WTC11 (cell line): Measurements from ENCODE around the gene TRIM66. TPM values are rescaled to one million over a fixed set of nuclear protein-coding genes. Genes with fewer than 3 reads are reported as not detected.

Experiments used
- ATAC-seq: fragments of 200-7000 bp; cut with Tn5 transposase; 2 replicates; pipeline ENCODE4 v1.10.0; 2021; ENCODE audit warnings: mild to moderate bottlenecking, moderate library complexity
- CTCF ChIA-PET: fragments of 300-600 bp; sonication (Branson Sonifier 250); formaldehyde crosslinking; loops from one replicate; lab custom pipeline; 2021; ENCODE audit warnings: antibody characterized with exemption; lab: Charles Lee
- POLR2A ChIA-PET: fragments of 350-600 bp; sonication (Branson Sonifier 250); formaldehyde crosslinking; loops from one replicate; lab custom pipeline; 2021; ENCODE audit warnings: antibody characterized with exemption; lab: Charles Lee
- DNase-seq: peaks from one replicate; pipeline ENCODE4 v3.0.0; 2021; ENCODE audit warnings: low spot score
- H3K27ac Mint-ChIP-seq: 2 replicates; pipeline ENCODE4 v1.8.0; 2021; ENCODE audit warnings: mixed read lengths
- H3K27me3 Mint-ChIP-seq: 2 replicates; pipeline ENCODE4 v1.8.0; 2021; ENCODE audit warnings: low read depth, mild to moderate bottlenecking, moderate library complexity, mixed read lengths
- H3K36me3 Mint-ChIP-seq: 2 replicates; pipeline ENCODE4 v1.8.0; 2021; ENCODE audit warnings: mixed read lengths
- H3K4me1 Mint-ChIP-seq: 2 replicates; pipeline ENCODE4 v1.8.0; 2022; ENCODE audit warnings: mixed read lengths
- H3K4me3 Mint-ChIP-seq: 2 replicates; pipeline ENCODE4 v1.8.0; 2021; ENCODE audit warnings: mild to moderate bottlenecking, moderate library complexity, mixed read lengths
- H3K9me3 Mint-ChIP-seq: 2 replicates; pipeline ENCODE4 v1.8.0; 2021; ENCODE audit warnings: mixed read lengths
- FOXJ3 ChIP-seq: sonication (generic); formaldehyde crosslinking; IDR thresholded peaks from 2 replicates; pipeline ENCODE4 v1.9.0; 2021; ENCODE audit warnings: missing genetic modification reagents, mild to moderate bottlenecking, borderline replicate concordance
- NFATC4 ChIP-seq: fragments of 250-450 bp; sonication (Bioruptor Pico); IDR thresholded peaks from 2 replicates; pipeline ENCODE4 v1.9.0; 2021; ENCODE audit warnings: mild to moderate bottlenecking
- NFE2L1 ChIP-seq: sonication (generic); formaldehyde crosslinking; IDR thresholded peaks from 2 replicates; pipeline ENCODE4 v1.8.1; 2023; ENCODE audit warnings: missing genetic modification reagents
- PRDM15 ChIP-seq: sonication (generic); formaldehyde crosslinking; IDR thresholded peaks from 2 replicates; pipeline ENCODE4 v1.8.0; 2022; ENCODE audit warnings: missing genetic modification reagents
- PRRX2 ChIP-seq: fragments of 250-450 bp; sonication (Bioruptor Pico); IDR thresholded peaks from 2 replicates; pipeline ENCODE4 v1.8.0; 2021; ENCODE audit warnings: mild to moderate bottlenecking
- RELA ChIP-seq: sonication (generic); formaldehyde crosslinking; IDR thresholded peaks from 2 replicates; pipeline ENCODE4 v1.8.1; 2022; ENCODE audit warnings: missing genetic modification reagents, mild to moderate bottlenecking, borderline replicate concordance
- USF2 ChIP-seq: sonication (generic); formaldehyde crosslinking; IDR thresholded peaks from 2 replicates; pipeline ENCODE4 v1.8.1; 2023; ENCODE audit warnings: mild to moderate bottlenecking, missing genetic modification reagents, moderate library complexity
- ZMAT4 ChIP-seq: fragments of 250-450 bp; sonication (Bioruptor Pico); IDR thresholded peaks from 2 replicates; pipeline ENCODE4 v1.9.0; 2021; ENCODE audit warnings: mild to moderate bottlenecking
- ZNF532 ChIP-seq: fragments of 250-450 bp; sonication (Bioruptor Pico); IDR thresholded peaks from 2 replicates; pipeline ENCODE4 v1.9.0; 2021; ENCODE audit warnings: mild to moderate bottlenecking, borderline replicate concordance
- total RNA-seq: library from RNA; stranded (reverse); gene quantifications from 3 replicates; pipeline ENCODE4 v1.2.3, GENCODE V29; 2021
- TF ChIP-seq, protein P1 (sequence below): sonication (generic); formaldehyde crosslinking; IDR thresholded peaks from 2 replicates; pipeline ENCODE4 v1.8.1; 2023; ENCODE audit warnings: mild to moderate bottlenecking, missing genetic modification reagents
- TF ChIP-seq, protein P2 (sequence below): fragments of 250-450 bp; sonication (Bioruptor Pico); conservative IDR thresholded peaks from 2 replicates; pipeline ENCODE4 v1.9.0; 2021; ENCODE audit warnings: mild to moderate bottlenecking

Gene TRIM66
- total RNA-seq, 1 experiment from 2014 or later = 5.6 TPM

DNA sequence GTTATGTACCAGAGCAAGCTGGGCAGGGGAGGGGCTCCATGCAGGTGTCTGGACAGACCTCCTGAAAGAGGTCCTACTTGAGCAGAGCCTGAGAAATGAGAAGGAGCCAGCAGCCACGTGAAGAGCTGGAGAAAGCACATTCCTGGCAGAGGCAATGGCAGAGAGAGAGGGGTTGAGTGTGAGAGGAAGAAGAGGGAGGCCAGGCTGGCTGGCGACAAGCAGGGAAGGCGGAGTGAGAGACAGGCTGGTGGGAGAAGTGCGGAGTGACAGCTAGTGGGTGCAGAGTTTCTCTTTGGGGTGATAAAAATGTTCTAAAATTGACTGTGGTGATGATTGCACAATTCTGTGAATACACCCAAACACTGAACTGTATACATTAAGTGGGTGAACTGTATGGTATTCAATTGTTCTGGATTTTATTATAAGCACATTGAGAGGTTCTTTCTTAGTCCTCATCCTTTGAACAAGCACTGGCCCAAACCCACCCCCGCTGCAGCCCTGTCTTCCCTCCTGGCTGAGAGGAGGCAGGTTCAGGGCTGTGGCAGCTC lies 29.5 kb upstream of the TRIM66 start (continued):
- TF ChIP-seq, protein P1, sequence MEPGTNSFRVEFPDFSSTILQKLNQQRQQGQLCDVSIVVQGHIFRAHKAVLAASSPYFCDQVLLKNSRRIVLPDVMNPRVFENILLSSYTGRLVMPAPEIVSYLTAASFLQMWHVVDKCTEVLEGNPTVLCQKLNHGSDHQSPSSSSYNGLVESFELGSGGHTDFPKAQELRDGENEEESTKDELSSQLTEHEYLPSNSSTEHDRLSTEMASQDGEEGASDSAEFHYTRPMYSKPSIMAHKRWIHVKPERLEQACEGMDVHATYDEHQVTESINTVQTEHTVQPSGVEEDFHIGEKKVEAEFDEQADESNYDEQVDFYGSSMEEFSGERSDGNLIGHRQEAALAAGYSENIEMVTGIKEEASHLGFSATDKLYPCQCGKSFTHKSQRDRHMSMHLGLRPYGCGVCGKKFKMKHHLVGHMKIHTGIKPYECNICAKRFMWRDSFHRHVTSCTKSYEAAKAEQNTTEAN (CRISPR knock-in tag) = no peak
- TF ChIP-seq USF2 (CRISPR knock-in tag) (no peak), RELA (CRISPR knock-in tag) (no peak)

DNA sequence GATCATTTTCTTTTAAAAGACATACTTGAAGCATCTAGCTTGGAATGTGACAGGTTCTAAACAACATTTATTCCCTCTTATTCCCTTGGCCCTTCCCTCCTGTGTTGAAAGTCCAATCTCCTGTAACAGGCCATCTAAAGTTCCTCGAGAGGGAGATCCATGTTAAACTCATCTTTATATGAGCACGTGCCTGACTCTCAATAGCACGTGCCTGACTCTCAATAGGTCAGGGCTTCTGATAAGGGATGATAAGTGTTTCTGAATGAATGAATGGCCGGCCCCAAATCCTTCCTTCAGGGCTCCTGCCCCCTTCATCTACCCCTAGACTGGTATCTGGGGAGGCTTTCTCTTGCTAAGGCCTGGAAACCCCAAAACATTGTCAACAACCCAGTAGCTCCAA lies 27.3 kb upstream of the TRIM66 start:
- no peak for ATAC-seq
- peak overlapping the region; percentile 48 for H3K27ac Mint-ChIP-seq
- CTCF ChIA-PET = no interaction called here
- no peak for TF ChIP-seq USF2 (CRISPR knock-in tag)
- TF ChIP-seq, protein P2, sequence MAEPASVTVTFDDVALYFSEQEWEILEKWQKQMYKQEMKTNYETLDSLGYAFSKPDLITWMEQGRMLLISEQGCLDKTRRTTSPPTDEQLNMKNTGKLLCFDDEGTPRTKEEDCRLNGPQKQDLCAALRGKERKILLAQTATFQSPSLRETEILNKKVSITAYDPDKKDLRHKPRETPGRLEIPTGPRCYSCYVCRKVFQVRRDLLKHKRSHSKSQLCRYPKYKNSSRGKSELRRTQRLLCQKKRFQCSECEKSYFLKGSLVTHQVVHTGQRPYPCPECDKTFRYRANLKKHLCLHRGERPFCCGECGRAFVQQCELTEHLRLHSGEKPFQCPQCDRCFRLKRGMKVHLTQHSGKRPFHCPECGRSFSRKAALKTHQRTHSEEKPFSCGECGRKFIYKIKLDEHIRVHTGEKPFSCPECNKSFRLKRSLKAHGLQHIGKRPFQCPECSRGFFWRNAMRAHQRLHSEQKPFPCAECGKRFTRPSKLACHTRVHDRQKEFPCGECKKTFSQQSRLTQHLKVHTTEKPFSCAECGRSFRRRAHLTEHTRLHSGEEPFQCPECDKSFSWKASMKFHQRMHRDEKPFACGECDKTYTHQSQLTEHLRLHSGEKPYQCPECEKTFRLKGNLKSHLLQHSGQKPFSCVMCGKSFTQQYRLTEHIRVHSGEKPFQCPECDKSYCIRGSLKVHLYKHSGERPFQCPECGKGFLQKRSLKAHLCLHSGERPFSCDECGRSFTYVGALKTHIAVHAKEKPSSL (CRISPR knock-in tag) = no peak
- DNase-seq = no peak
- POLR2A ChIA-PET = interaction anchor here (1.3 to 1.8 kb wide), 2 partner anchors 13 to 27 kb away, joined by 3 to 7 read pairs; partner anchors contain the start of genes RPL27A and TRIM66
- no peak overlapping the region for H3K4me3 Mint-ChIP-seq
- H3K36me3 Mint-ChIP-seq = peaks cover 12% of the 10 kb centered on the region
- no peaks in the 10 kb centered on the region for H3K27me3 Mint-ChIP-seq
- no peaks in the 10 kb centered on the region for H3K9me3 Mint-ChIP-seq
- peaks cover 17% of the 10 kb centered on the region for H3K4me1 Mint-ChIP-seq

- Mint-ChIP-seq H3K4me1 (peaks cover 18% of the 10 kb centered on the region), H3K27me3 (no peaks in the 10 kb centered on the region), H3K36me3 (peaks cover 9% of the 10 kb centered on the region), H3K27ac (peak overlapping the region; percentile 48), H3K4me3 (no peak overlapping the region), H3K9me3 (no peaks in the 10 kb centered on the region)
- peak; percentile 40 for DNase-seq
- ATAC-seq = peak; percentile 76
- POLR2A ChIA-PET = interaction anchor here (1.0 to 1.8 kb wide), 4 partner anchors 13 to 102 kb away, joined by 3 to 7 read pairs (median 5); partner anchors contain the start of genes RPL27A and TRIM66
- CTCF ChIA-PET = no interaction called here
- TF ChIP-seq USF2 (CRISPR knock-in tag) (no peak), PRRX2 (no peak), ZNF532 (CRISPR knock-in tag) (no peak), ZMAT4 (CRISPR knock-in tag) (no peak), NFATC4 (no peak), FOXJ3 (CRISPR knock-in tag) (no peak), NFE2L1 (no peak), PRDM15 (no peak)
- TF ChIP-seq, protein P2 (CRISPR knock-in tag) = no peak
Measured at GRCh38 chr11:8709002-8709672, 26.7 kb upstream of the TRIM66 start.
